HL-60 (cell line): ENCODE data around the gene SLC44A3.

Experiments
- DNase-seq, 2 experiments: peaks; one replicate each; pipeline ENCODE4 v3.0.0-alpha.2; 2010 to 2020; ENCODE audit warnings: low read depth in 1 of 2, low spot score in 1 of 2
- H3K27ac ChIP-seq: fragments of 250-450 bp; sonication (Bioruptor Pico); replicated peaks from 2 replicates; pipeline ENCODE4 v1.5.1; 2020; ENCODE audit warnings: mild to moderate bottlenecking, moderate library complexity
- H3K27me3 ChIP-seq: fragments of 250-450 bp; sonication (Bioruptor Pico); 2 replicates; pipeline ENCODE4 v1.5.1; 2021; ENCODE audit warnings: mild to moderate bottlenecking, moderate library complexity; ENCODE audit not compliant: insufficient read depth, poor library complexity, severe bottlenecking
- H3K4me3 ChIP-seq: replicated peaks from 2 replicates; pipeline ENCODE4 v1.5.1; 2011; ENCODE audit warnings: mild to moderate bottlenecking, control low read depth, low read length; ENCODE audit not compliant: insufficient read depth
- CTCF ChIP-seq: IDR thresholded peaks from one replicate; pipeline ENCODE4 v1.5.1; 2011; ENCODE audit warnings: low read length, control low read depth, inconsistent platforms; ENCODE audit not compliant: insufficient read depth
- GABPA ChIP-seq: IDR thresholded peaks from 2 replicates; pipeline ENCODE4 v1.6.1; 2012; ENCODE audit warnings: low read depth
- POLR2AphosphoS5 ChIP-seq: IDR thresholded peaks from 2 replicates; pipeline ENCODE4 v1.6.1; 2012; ENCODE audit warnings: low read depth
- REST ChIP-seq: IDR thresholded peaks from 2 replicates; pipeline ENCODE4 v1.6.1; 2012; ENCODE audit warnings: low read depth; ENCODE audit not compliant: insufficient replicate concordance
- SPI1 ChIP-seq: IDR thresholded peaks from 2 replicates; pipeline ENCODE4 v1.6.1; 2012; ENCODE audit warnings: low read depth, mild to moderate bottlenecking, borderline replicate concordance

The SLC44A3 gene

GRCh38 chr1:94799206-94799605 lies 21.0 kb upstream of the SLC44A3 start:
- DNase-seq = no peak
- Histone ChIP-seq H3K27me3 (no peaks in the 10 kb centered on the region), H3K27ac (peak overlapping the region; percentile 8; the same call in 1 of the 2 replicates), H3K4me3 (no peak overlapping the region)
- TF ChIP-seq REST = no peak
- no peak for TF ChIP-seq SPI1
- no peak for TF ChIP-seq CTCF
- no peak for TF ChIP-seq GABPA
- TF ChIP-seq POLR2AphosphoS5 = no peak

GRCh38 chr1:94801919-94802546 lies 18.1 kb upstream of the SLC44A3 start:
- peak in 1 of 2 experiments; percentile 71 for DNase-seq
- 0 out of 2 replicates have a peak overlapping the region, but pooled peaks have one; percentile 9 for H3K4me3 ChIP-seq
- TF ChIP-seq POLR2AphosphoS5 = no peak
- no peak for TF ChIP-seq REST
- no peak for TF ChIP-seq SPI1
- peak; percentile 32 for TF ChIP-seq CTCF
- TF ChIP-seq GABPA = no peak
- no peaks in the 10 kb centered on the region for H3K27me3 ChIP-seq
- H3K27ac ChIP-seq = peak overlapping the region; percentile 52

GRCh38 chr1:94803106-94803505 lies 17.1 kb upstream of the SLC44A3 start:
- no peak overlapping the region for H3K4me3 ChIP-seq
- no peak for DNase-seq
- H3K27me3 ChIP-seq = no peaks in the 10 kb centered on the region
- no peak for TF ChIP-seq GABPA
- no peak for TF ChIP-seq SPI1
- no peak for TF ChIP-seq REST
- no peak for TF ChIP-seq POLR2AphosphoS5
- no peak for TF ChIP-seq CTCF
- no peak overlapping the region; the same call in 1 of the 2 replicates for H3K27ac ChIP-seq
